ENCODE data around the gene TMEM101.

- TF ChIP-seq CTCF (IDR thresholded peaks at IDR 0.05) (no peak), POLR2A (IDR thresholded peaks at IDR 0.05) (no peak)
These were observed 19.2 kb upstream of the TMEM101 start for GRCh38 chr17:44033861-44034408.

All from vagina (tissue), 2 donors.